Activated CD4-positive, alpha-beta T cell treated with anti-CD3 and anti-CD28 coated beads for 4 hours (primary cell): ENCODE data around the gene STX3.
"Not testable (repeated sequence)": the region's sequence is repeated elsewhere in the genome, so short reads cannot be mapped to it uniquely, and the experiment has no call there.

Source experiments
- DNase-seq, 2 donors: peaks; one replicate each; pipeline ENCODE4 v3.0.0-alpha.2; 2020

STX3 gene

DNA sequence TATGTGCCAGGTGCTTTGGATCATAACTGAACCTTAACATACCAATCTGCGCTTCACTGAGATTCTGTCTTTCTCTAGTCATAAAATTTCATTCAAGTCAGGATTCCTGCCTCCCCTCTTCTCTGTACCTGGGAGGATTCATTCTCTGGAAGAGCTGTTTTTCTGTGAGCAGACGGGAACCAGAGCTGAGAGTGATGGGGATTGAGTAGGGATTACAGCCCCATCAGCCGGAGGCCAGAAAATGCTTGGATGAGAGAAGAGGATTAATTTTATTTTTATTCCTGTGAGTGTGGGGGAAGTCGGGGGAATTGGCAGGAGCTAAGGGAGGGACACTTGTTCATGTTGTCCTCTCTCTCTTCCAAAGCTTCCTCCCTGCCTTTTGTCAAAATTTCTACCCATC is 4.7 kb downstream of the STX3 start:
- DNase-seq: no peak

DNA sequence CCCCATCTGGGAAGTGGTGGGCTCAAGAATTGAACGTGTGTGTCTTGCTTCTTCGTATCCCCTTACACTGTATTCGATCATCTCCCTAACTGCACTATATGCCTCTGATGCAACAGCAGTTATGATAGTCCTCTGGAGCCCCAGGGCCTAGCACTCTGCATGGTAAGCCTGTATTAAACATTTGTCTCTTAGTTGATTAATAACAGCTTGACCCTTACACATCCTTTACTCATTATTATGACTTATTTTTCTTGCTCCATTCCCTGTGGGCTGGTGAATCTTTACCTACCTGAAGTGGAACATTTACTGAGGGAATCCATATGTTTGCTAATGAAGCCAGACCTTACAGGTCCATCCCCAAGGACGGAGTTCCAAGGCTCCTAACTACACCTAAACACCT is 5.6 kb downstream of the STX3 start:
- DNase-seq: no peak

GRCh38 chr11:59761993-59762392 is 6.8 kb downstream of the STX3 start:
- DNase-seq: no peak

GRCh38 chr11:59765068-59765735 is 10.0 kb downstream of the STX3 start:
- no peak for DNase-seq

- DNase-seq: no peak
These were observed 11.5 kb downstream of the STX3 start for GRCh38 chr11:59766542-59767224.

- no peak for DNase-seq
These were observed 12.0 kb downstream of the STX3 start for GRCh38 chr11:59767225-59767611.

DNA sequence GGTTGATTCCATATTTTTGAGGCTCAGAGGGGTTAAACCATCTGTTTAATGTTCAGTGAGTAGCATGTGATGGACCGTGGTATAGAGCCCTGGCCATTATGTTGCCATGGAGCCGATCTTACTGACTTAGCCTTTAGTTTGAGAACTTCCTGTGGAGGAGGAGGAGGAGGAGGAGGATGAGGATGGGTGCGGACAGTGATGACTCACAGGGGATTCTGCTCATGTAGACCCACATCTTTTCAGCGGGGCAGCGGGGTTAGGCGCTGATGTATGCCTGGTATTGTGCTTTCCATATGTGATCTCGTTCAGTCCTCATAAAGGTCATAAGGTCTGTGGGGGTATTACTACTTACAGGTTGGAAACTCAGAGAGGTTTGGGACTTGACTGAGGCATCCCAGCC is 13.9 kb downstream of the STX3 start:
- no peak for DNase-seq

DNA sequence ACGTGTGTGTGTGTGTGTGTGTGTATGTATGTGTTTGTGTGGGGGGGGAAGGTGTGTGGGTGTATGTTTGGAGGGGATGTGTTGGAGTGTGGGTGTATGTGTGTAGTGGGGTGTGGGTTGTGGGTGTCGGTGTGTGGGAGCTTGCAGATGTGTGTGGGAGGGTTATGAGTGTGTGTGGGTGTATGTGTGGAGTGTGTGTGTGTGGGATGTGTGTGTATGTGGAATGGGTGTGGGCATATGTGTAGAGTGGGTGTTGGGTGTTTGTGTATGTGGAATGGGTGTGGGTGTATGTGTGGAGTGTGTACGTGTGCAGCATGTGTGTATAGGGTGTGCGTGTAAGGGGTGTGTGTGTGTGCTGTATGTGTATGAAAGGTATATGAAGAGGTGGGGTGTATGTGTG is 14.7 kb downstream of the STX3 start:
- DNase-seq: no peak

GRCh38 chr11:59770319-59770718 is 15.1 kb downstream of the STX3 start:
- DNase-seq: no peak

- no peak for DNase-seq
These were observed 15.7 kb downstream of the STX3 start for GRCh38 chr11:59770869-59771268.

GRCh38 chr11:59771605-59772004 is 16.4 kb downstream of the STX3 start:
- no peak for DNase-seq

- no peak for DNase-seq
These were observed 17.9 kb downstream of the STX3 start for GRCh38 chr11:59773083-59773440.

GRCh38 chr11:59776210-59777066 is 21.3 kb downstream of the STX3 start:
- DNase-seq: no peak

DNA sequence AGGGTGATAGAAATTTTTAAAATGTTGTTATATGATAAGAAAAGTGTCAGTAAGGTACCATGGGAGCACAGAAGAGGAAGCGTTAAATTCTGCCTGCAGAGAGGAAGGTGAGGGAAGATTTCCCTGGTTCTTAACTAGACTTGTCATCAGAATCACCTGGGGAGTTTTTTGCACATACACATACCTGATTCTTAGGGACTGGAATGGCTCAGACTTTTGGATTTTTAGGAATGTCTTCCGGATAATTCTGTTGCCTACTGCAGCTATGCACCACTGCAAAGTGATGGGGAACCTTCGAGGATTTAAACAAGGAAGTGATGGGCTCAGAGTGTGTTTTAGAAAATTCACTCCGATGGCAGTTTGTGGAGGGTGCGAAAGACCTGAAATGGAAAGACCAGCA is 21.9 kb downstream of the STX3 start:
- no peak for DNase-seq

DNA sequence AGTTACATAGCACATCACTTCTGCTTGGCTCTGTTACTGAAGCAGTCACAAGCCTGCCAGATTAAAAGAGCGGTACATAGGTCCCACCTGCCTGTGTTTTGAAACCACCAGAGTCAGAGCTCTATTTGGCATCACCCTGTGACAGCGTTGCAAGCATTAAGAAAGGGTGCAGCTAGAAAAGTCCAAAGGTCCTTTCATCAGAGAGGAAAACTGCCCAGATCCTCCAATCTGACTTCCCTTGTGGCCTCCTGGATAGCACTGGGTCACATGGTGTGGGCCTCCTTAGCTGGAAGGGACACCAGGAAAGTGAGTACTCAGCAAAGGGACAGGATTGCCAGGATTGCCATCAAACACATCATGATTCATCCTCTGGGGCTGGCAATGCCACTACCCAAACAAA is 22.9 kb downstream of the STX3 start:
- no peak for DNase-seq

DNA sequence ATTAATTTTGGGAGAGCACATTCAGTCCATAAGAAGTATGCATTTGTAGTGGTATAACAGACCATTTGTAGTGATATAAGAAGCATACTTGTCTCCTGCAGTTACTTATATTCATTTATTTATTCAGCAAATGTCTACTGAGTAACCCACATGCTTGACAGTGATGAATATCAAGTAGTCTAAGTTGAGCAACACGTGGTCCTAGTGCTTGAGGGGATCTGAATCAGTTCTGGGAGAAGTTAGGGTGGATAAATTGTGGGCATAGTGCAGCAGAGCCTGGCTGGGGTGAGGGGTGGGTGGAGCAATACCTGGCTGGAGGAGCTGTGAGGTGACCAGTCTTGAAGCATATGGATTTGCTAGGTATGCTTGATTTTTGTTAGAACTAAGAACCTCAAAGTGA is 24.3 kb downstream of the STX3 start:
- no peak for DNase-seq

DNA sequence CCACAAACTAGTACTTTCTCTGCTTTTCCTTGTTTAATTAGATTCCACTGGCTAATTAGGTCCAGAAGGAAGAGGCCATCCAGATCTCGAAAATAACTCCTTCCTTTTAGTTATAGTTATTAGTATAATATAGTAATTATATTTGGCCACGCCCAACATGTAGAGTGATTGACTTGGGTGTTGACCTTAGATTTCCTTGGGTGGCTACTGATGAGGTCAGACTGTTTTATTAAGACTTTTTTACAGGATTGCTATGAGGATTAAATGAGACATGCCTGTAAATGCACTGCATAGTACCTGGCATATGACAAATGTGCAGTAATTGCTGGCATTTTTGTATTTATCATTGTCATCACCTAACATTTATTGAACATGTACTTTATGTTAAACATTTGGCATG is 26.9 kb downstream of the STX3 start:
- DNase-seq: no peak

DNA sequence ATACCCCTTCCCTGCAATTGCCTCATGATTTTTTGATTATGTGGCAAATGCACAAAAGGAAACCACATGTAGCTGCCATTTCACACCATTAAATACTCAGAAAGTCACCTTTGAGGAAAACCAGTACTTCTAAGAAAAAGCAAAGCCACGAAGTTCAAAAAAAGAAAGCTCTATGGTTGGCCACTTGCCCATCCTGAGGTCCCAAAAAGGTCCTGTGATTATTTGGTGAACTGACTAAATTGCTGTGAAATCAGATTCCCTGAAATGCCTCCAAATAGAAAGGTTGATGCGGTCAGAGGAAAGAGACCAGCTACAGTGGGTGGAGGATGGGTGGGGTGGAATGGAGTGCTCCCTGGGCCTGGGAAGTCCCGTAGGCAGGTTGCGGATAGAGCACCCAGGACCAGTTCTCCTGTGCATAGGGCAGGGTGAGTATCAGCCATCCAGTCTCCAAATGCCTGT is 28.5 kb downstream of the STX3 start:
- DNase-seq: no peak

DNA sequence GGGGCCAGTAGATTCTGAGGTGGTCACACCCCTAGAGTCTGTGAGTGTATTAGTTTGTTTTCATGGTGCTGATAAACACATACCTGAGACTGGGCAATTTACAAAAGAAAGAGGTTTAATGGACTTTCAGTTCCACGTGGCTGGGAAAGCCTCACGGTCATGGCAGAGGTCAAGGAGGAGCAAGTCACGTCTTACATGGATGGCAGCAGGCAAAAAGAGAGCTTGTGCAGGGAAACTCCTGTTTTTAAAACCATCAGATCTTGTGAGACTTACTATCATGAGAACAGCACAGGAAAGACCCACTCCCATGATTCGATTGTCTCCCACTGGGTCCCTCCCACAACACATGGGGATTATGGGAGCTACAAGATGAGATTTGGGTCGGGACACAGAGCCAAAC is 29.3 kb downstream of the STX3 start:
- not testable (repeated sequence) for DNase-seq

DNA sequence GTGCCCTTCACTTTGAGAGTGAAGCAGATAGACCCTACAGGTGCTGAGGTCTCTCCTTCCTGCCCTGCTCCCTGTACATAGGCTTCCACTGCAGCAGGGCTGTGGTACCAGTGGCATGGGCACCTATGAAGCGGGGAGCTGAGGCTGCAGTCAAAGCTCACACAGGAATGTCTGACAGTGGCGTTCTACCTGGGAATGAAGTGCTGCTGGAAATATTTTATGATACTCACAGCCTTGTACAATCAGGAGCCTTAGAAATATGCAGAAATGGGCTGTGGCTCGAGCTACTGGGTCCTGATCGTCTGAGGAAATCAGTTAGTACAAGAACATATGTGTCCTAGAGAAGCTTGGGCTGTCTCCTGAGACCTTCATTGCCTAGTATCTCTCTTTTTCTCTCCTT is 30.6 kb downstream of the STX3 start:
- no peak for DNase-seq

- no peak for DNase-seq
These were observed 32.0 kb downstream of the STX3 start for GRCh38 chr11:59787255-59787588.

GRCh38 chr11:59787816-59788215 is 32.6 kb downstream of the STX3 start:
- DNase-seq: no peak

GRCh38 chr11:59791639-59792038 is 36.5 kb downstream of the STX3 start:
- no peak for DNase-seq

- DNase-seq: no peak
These were observed 37.3 kb downstream of the STX3 start for GRCh38 chr11:59792507-59792906.
